SK-N-SH (cell line): ENCODE data around the gene GNAZ. TPM values are rescaled to one million over a fixed set of nuclear protein-coding genes. Genes with fewer than 3 reads are reported as not detected.

Experiments used
- CTCF ChIA-PET: fragments of 300-600, 350-600 bp; formaldehyde crosslinking; extraction: SDS; loops from one replicate; lab custom pipeline; 2021; lab: Yijun Ruan, JAX
- POLR2A ChIA-PET: fragments of 350-600 bp; sonication (Branson Sonifier 250); formaldehyde crosslinking; extraction: SDS; loops from one replicate; lab custom pipeline; 2020; ENCODE audit warnings: antibody characterized with exemption, inconsistent platforms; lab: Yijun Ruan, JAX
- DNase-seq: peaks from one replicate; pipeline ENCODE4 v3.0.0; 2012
- H2AFZ ChIP-seq: fragments of 200-600 bp; sonication (generic); 2 replicates; pipeline ENCODE4 v1.8.1; 2016; ENCODE audit warnings: antibody characterized with exemption, mild to moderate bottlenecking, low read depth
- H3F3A ChIP-seq: fragments of 200-600 bp; sonication (generic); replicated peaks from 2 replicates; pipeline ENCODE3; 2016; ENCODE audit warnings: antibody characterized with exemption, mild to moderate bottlenecking; ENCODE audit not compliant: insufficient read depth
- H3K27ac ChIP-seq, 2 experiments: fragments of 200-500 bp in 1 of 2; fragments of 200-600 bp in 1 of 2; sonication (Bioruptor generic) in 1 of 2; sonication (generic), shearing (Covaris generic) in 1 of 2; 2 replicates each; pipeline versions ENCODE4 v1.5.1 to v1.6.1; 2014 to 2016; ENCODE audit warnings: low read depth in 2 of 2, inconsistent platforms in 1 of 2, low read length in 1 of 2, mild to moderate bottlenecking in 1 of 2, mixed read lengths in 1 of 2
- H3K27me3 ChIP-seq: fragments of 200-600 bp; sonication (generic), shearing (Covaris generic); 2 replicates; pipeline ENCODE4 v1.6.1; 2016; ENCODE audit warnings: mixed run types; ENCODE audit not compliant: insufficient read depth
- H3K36me3 ChIP-seq, 2 experiments: fragments of 200-500 bp in 1 of 2; fragments of 200-600 bp in 1 of 2; sonication (Bioruptor generic) in 1 of 2; sonication (generic) in 1 of 2; replicated peaks in 1 of 2; 2 replicates each; pipeline versions ENCODE3 to v1.5.1; 2014 to 2016; ENCODE audit warnings: low read length in 1 of 2, mild to moderate bottlenecking in 1 of 2; ENCODE audit not compliant: insufficient read depth in 2 of 2, control insufficient read depth in 1 of 2
- H3K4me1 ChIP-seq, 2 experiments: fragments of 200-500 bp in 1 of 2; fragments of 200-600 bp in 1 of 2; sonication (Bioruptor generic) in 1 of 2; sonication (generic), shearing (Covaris generic) in 1 of 2; 2 replicates each; pipeline versions ENCODE4 v1.5.1 to v1.6.1; 2014 to 2016; ENCODE audit warnings: low read depth in 1 of 2, low read length in 1 of 2, mixed run types in 1 of 2; ENCODE audit not compliant: insufficient read depth in 2 of 2, control insufficient read depth in 1 of 2
- H3K4me2 ChIP-seq: fragments of 200-600 bp; sonication (generic), shearing (Covaris generic); 2 replicates; pipeline ENCODE4 v1.6.1; 2017; ENCODE audit warnings: mixed run types
- H3K4me3 ChIP-seq, 2 experiments: fragments of 200-500 bp in 1 of 2; fragments of 200-600 bp in 1 of 2; sonication (Bioruptor generic) in 1 of 2; sonication (generic), shearing (Covaris generic) in 1 of 2; 2 replicates each; pipeline versions ENCODE4 v1.5.1 to v1.8.1; 2014 to 2016; ENCODE audit warnings: low read depth in 2 of 2, inconsistent platforms in 1 of 2, low read length in 1 of 2, mild to moderate bottlenecking in 1 of 2, mixed read lengths in 1 of 2, moderate library complexity in 1 of 2
- H3K79me2 ChIP-seq: fragments of 200-600 bp; sonication (generic); 2 replicates; pipeline ENCODE4 v1.8.1; 2017; ENCODE audit warnings: mild to moderate bottlenecking; ENCODE audit not compliant: insufficient read depth
- H3K9ac ChIP-seq: fragments of 200-600 bp; sonication (generic); 2 replicates; pipeline ENCODE4 v1.6.1; 2017; ENCODE audit warnings: mixed run types
- H3K9me2 ChIP-seq: fragments of 200-600 bp; sonication (generic); 2 replicates; pipeline ENCODE4 v1.6.1; 2017; ENCODE audit warnings: mixed run types
- H3K9me3 ChIP-seq: fragments of 200-600 bp; sonication (generic); 2 replicates; pipeline ENCODE4 v1.6.1; 2017; ENCODE audit warnings: mixed run types, mild to moderate bottlenecking, moderate library complexity
- H4K20me1 ChIP-seq: fragments of 200-600 bp; sonication (generic); 2 replicates; pipeline ENCODE4 v1.6.1; 2017; ENCODE audit warnings: mild to moderate bottlenecking, mixed run types; ENCODE audit not compliant: insufficient read depth
- CHD2 ChIP-seq: fragments of 150-350 bp; IDR thresholded peaks from 2 replicates; pipeline ENCODE4 v1.6.1; 2018; ENCODE audit warnings: low read length; ENCODE audit not compliant: partially characterized antibody
- EP300 ChIP-seq, 2 experiments: IDR thresholded peaks; 2 replicates each; pipeline versions ENCODE4 v1.4.0 to v1.6.1; 2012; ENCODE audit warnings: borderline replicate concordance in 1 of 2, low read depth in 1 of 2, low read length in 1 of 2
- FOSL2 ChIP-seq: IDR thresholded peaks from 2 replicates; pipeline ENCODE4 v1.4.0; 2012; ENCODE audit warnings: low read depth, mild to moderate bottlenecking, moderate library complexity, borderline replicate concordance
- FOXJ3 ChIP-seq: sonication (generic); formaldehyde crosslinking; IDR thresholded peaks from 2 replicates; pipeline ENCODE4 v1.5.1; 2020; ENCODE audit warnings: mild to moderate bottlenecking, missing genetic modification reagents
- GABPA ChIP-seq: IDR thresholded peaks from 2 replicates; pipeline ENCODE4 v1.4.0; 2012; ENCODE audit warnings: low read depth, mild to moderate bottlenecking
- IRF3 ChIP-seq: fragments of 150-350 bp; IDR thresholded peaks from 2 replicates; pipeline ENCODE4 v1.6.1; 2016; ENCODE audit warnings: mild to moderate bottlenecking, low read depth, low read length
- MAX ChIP-seq: IDR thresholded peaks from 2 replicates; pipeline ENCODE4 v1.4.0; 2012; ENCODE audit warnings: low read depth
- MEF2A ChIP-seq: IDR thresholded peaks from 2 replicates; pipeline ENCODE4 v1.4.0; 2012; ENCODE audit warnings: low read depth, borderline replicate concordance
- MXI1 ChIP-seq: IDR thresholded peaks from 2 replicates; pipeline ENCODE4 v1.6.1; 2012; ENCODE audit warnings: mild to moderate bottlenecking, low read depth, low read length, improper control_type of control experiment
- PBX3 ChIP-seq: IDR thresholded peaks from 2 replicates; pipeline ENCODE4; 2012
- POLR2AphosphoS5 ChIP-seq: IDR thresholded peaks from 2 replicates; pipeline ENCODE4 v1.6.1; 2012; ENCODE audit warnings: low read depth, low read length
- RCOR1 ChIP-seq: fragments of 150-350 bp; IDR thresholded peaks from 2 replicates; pipeline ENCODE4 v1.6.1; 2017; ENCODE audit warnings: antibody characterized with exemption, low read length
- RFX5 ChIP-seq: IDR thresholded peaks from 2 replicates; pipeline ENCODE4 v1.6.1; 2012; ENCODE audit warnings: mild to moderate bottlenecking, improper control_type of control experiment, low read length
- RXRA ChIP-seq: IDR thresholded peaks from 2 replicates; pipeline ENCODE4 v1.4.0; 2012; ENCODE audit warnings: low read depth, mild to moderate bottlenecking, borderline replicate concordance
- TCF12 ChIP-seq: IDR thresholded peaks from 2 replicates; pipeline ENCODE4 v1.4.0; 2012
- YY1 ChIP-seq: IDR thresholded peaks from 2 replicates; pipeline ENCODE4 v1.4.0; 2012; ENCODE audit warnings: low read depth, mild to moderate bottlenecking
- WGBS: methylation state at CpG from one replicate; pipeline ENCODE4 v1.1.6; 2017; ENCODE audit warnings: low lambda C conversion rate; 5-methylcytosine and 5-hydroxymethylcytosine counted together
- polyA plus RNA-seq, 3 experiments: library from polyadenylated mRNA; depleted of rRNA; stranded (reverse); fragments of >200 nt; gene quantifications; 2 replicates each; pipeline ENCODE4 v1.2.3, GENCODE V29; 2012

The GNAZ gene
- polyA plus RNA-seq, 1 of the 3 experiments (the other 2 are of a cell fraction), result 6.5 TPM

GRCh38 chr22:23045461-23045860, 24.9 kb upstream of the GNAZ start:
- no peaks in the 10 kb centered on the region for H3K9me3 ChIP-seq
- H3F3A ChIP-seq, result no peaks in the 10 kb centered on the region
- no peaks in the 10 kb centered on the region for H3K36me3 ChIP-seq
- no peaks in the 10 kb centered on the region for H3K27me3 ChIP-seq
- no peaks in the 10 kb centered on the region for H3K9me2 ChIP-seq
- CTCF ChIA-PET, result interaction anchor here (1.0 to 1.5 kb wide), 3 partner anchors 9 to 86 kb away, joined by 4 to 5 read pairs (median 4); no protein-coding TSS in a partner anchor
- no peak overlapping the region for H3K4me2 ChIP-seq
- H2AFZ ChIP-seq, result no peak overlapping the region
- no peaks in the 10 kb centered on the region for H3K79me2 ChIP-seq
- no peak for DNase-seq
- H4K20me1 ChIP-seq, result no peaks in the 10 kb centered on the region
- no peak overlapping the region for H3K27ac ChIP-seq
- H3K9ac ChIP-seq, result no peak overlapping the region
- WGBS, result 12% methylated on average over 2 of the region's 2 CpGs
- H3K4me3 ChIP-seq, result no peak overlapping the region
- no peaks in the 10 kb centered on the region for H3K4me1 ChIP-seq
- POLR2A ChIA-PET, result no interaction called here
- TF ChIP-seq IRF3, result no peak
- no peak for TF ChIP-seq RCOR1
- no peak for TF ChIP-seq MEF2A

GRCh38 chr22:23047265-23047664, 23.1 kb upstream of the GNAZ start:
- WGBS, result 49% methylated on average over 8 of the region's 8 CpGs
- no peaks in the 10 kb centered on the region for H3K27me3 ChIP-seq
- POLR2A ChIA-PET, result no interaction called here
- no peak overlapping the region for H3K4me3 ChIP-seq
- no peak overlapping the region for H2AFZ ChIP-seq
- no peaks in the 10 kb centered on the region for H4K20me1 ChIP-seq
- H3K4me1 ChIP-seq, result no peaks in the 10 kb centered on the region
- no peak for DNase-seq
- no peaks in the 10 kb centered on the region for H3F3A ChIP-seq
- H3K9me3 ChIP-seq, result no peaks in the 10 kb centered on the region
- CTCF ChIA-PET, result interaction anchor here (1.3 kb wide), 2 partner anchors 81 to 88 kb away, joined by 3 read pairs; no protein-coding TSS in a partner anchor
- no peak overlapping the region for H3K27ac ChIP-seq
- no peak for TF ChIP-seq PBX3
- no peak for TF ChIP-seq FOXJ3 (CRISPR knock-in tag)
- no peak for TF ChIP-seq MEF2A
- TF ChIP-seq RXRA, result no peak
- TF ChIP-seq IRF3, result no peak
- TF ChIP-seq POLR2AphosphoS5, result no peak
- TF ChIP-seq YY1, result no peak
- TF ChIP-seq GABPA, result no peak
- no peak for TF ChIP-seq MAX
- TF ChIP-seq TCF12, result no peak
- TF ChIP-seq FOSL2, result no peak
- TF ChIP-seq RFX5, result no peak
- no peak for TF ChIP-seq EP300 (IDR thresholded peaks at IDR 0.05; ENCODE audit: borderline replicate concordance in 1 of 2, low read depth in 1 of 2, low read length in 1 of 2)
- no peak for TF ChIP-seq RCOR1
- no peak for TF ChIP-seq CHD2
- no peak for TF ChIP-seq MXI1
- H3K36me3 ChIP-seq, result no peaks in the 10 kb centered on the region
- no peaks in the 10 kb centered on the region for H3K79me2 ChIP-seq
- no peak overlapping the region for H3K4me2 ChIP-seq
- no peak overlapping the region for H3K9ac ChIP-seq
- H3K9me2 ChIP-seq, result no peaks in the 10 kb centered on the region
